Inferior parietal cortex (tissue), 1 donor: ENCODE data around the gene GMCL1.

Source experiments
- DNase-seq: peaks from one replicate; pipeline ENCODE4 v3.0.0-alpha.2; 2016; ENCODE audit errors: extremely low spot score

Gene GMCL1

GRCh38 chr2:69926849-69927515, 97.5 kb downstream of the GMCL1 start:
- DNase-seq, result no peak
